Vagina (tissue), 2 donors: ENCODE measurements around the gene SENP6. TPM values are rescaled to one million over a fixed set of nuclear protein-coding genes. Genes with fewer than 3 reads are reported as not detected.

ENCODE experiments used
- DNase-seq, 2 donors: peaks; one replicate each; pipeline ENCODE4 v3.0.0-alpha.2; 2017; ENCODE audit errors: extremely low spot score in 2 of 2
- H3K27ac ChIP-seq: fragments of 200-600 bp; sonication (generic); one replicate; pipeline ENCODE4 v1.5.1; 2019
- H3K27me3 ChIP-seq: fragments of 200-600 bp; sonication (generic); one replicate; pipeline ENCODE4 v1.5.1; 2019
- H3K36me3 ChIP-seq, 2 donors: fragments of 200-600 bp; sonication (generic); one replicate each; pipeline ENCODE4 v1.5.1; 2017 to 2019
- H3K4me1 ChIP-seq: fragments of 200-600 bp; sonication (generic); one replicate; pipeline ENCODE4 v1.5.1; 2019
- H3K4me3 ChIP-seq, 2 donors: fragments of 200-600 bp; sonication (generic); 1 replicate in 1 of 2; 2 replicates in 1 of 2; pipeline ENCODE4 v1.5.1; 2016 to 2019
- H3K9me3 ChIP-seq: fragments of 200-600 bp; sonication (generic); one replicate; pipeline ENCODE4 v1.5.1; 2019
- CTCF ChIP-seq, 3 experiments: fragments of 450-650 bp in 2 of 3; fragments of 200-600 bp in 1 of 3; sonication (generic) in 1 of 3; IDR thresholded peaks; one replicate each; pipeline ENCODE4 v1.5.1; 2017 to 2019; ENCODE audit warnings: antibody characterized with exemption in 3 of 3, mild to moderate bottlenecking in 2 of 3, moderate library complexity in 2 of 3
- POLR2A ChIP-seq, 2 donors: fragments of 450-650 bp; IDR thresholded peaks; one replicate each; pipeline ENCODE4 v1.6.1; 2017; ENCODE audit warnings: antibody characterized with exemption in 2 of 2, mild to moderate bottlenecking in 2 of 2, moderate library complexity in 2 of 2
- POLR2AphosphoS5 ChIP-seq, 2 donors: sonication (generic); formaldehyde crosslinking; IDR thresholded peaks; one replicate each; pipeline ENCODE4 v1.9.0; 2017; ENCODE audit warnings: antibody characterized with exemption in 2 of 2, mild to moderate bottlenecking in 2 of 2, low read depth in 1 of 2; ENCODE audit not compliant: insufficient read depth in 1 of 2
- intact Hi-C: fragments of 100-400 bp; cut with DNase I; formaldehyde crosslinking; loops from one replicate; pipeline ENCODE4 v1.15.1; 2023
- total RNA-seq: library from RNA; depleted of rRNA; stranded (reverse); fragments of >200 nt; gene quantifications from one replicate; pipeline ENCODE4 v1.2.3, GENCODE V29; 2016

SENP6 gene
- total RNA-seq, 1 donor from 2014 or later = 78.8 TPM

GRCh38 chr6:75747152-75747992 is 145.7 kb downstream of the SENP6 start:
- Histone ChIP-seq H3K36me3 (no peaks in the 10 kb centered on the region), H3K4me3 (no peak overlapping the region), H3K27ac (no peak overlapping the region), H3K27me3 (no peaks in the 10 kb centered on the region), H3K9me3 (no peaks in the 10 kb centered on the region), H3K4me1 (peaks cover 32% of the 10 kb centered on the region)
- intact Hi-C loops = no loop called here
- no peak for TF ChIP-seq CTCF (IDR thresholded peaks at IDR 0.05)
- no peak for TF ChIP-seq POLR2A (IDR thresholded peaks at IDR 0.05)
- TF ChIP-seq POLR2AphosphoS5 (IDR thresholded peaks at IDR 0.05; ENCODE audit: insufficient read depth in 1 of 2, low read depth in 1 of 2) = no peak
- DNase-seq = no peak

- peak in 1 of 2 donors; percentile 87 for DNase-seq
- H3K36me3 ChIP-seq = no peaks in the 10 kb centered on the region
- peak overlapping the region; percentile 67 to 99 for H3K4me3 ChIP-seq
- no peaks in the 10 kb centered on the region for H3K9me3 ChIP-seq
- TF ChIP-seq POLR2A (IDR thresholded peaks at IDR 0.05) (no peak), CTCF (IDR thresholded peaks at IDR 0.05) (no peak), POLR2AphosphoS5 (IDR thresholded peaks at IDR 0.05; ENCODE audit: insufficient read depth in 1 of 2, low read depth in 1 of 2) (no peak)
- H3K27me3 ChIP-seq = no peaks in the 10 kb centered on the region
- peaks cover 35% of the 10 kb centered on the region for H3K4me1 ChIP-seq
- H3K27ac ChIP-seq = peak overlapping the region; percentile 94
- intact Hi-C loops = no loop called here
Observed at GRCh38 chr6:75748003-75748742, 146.5 kb downstream of the SENP6 start.

- Histone ChIP-seq H3K4me3 (peak within 1 kb of the TSS; percentile 67 to 99), H3K9me3 (no peaks in the 10 kb centered on the region), H3K4me1 (peaks cover 41% of the 10 kb centered on the region), H3K36me3 (no peaks in the 10 kb centered on the region), H3K27me3 (no peaks in the 10 kb centered on the region), H3K27ac (peak within 1 kb of the TSS; percentile 94)
- peak in 1 of 2 donors; percentile 67 for TF ChIP-seq POLR2A (IDR thresholded peaks at IDR 0.05)
- TF ChIP-seq CTCF (IDR thresholded peaks at IDR 0.05) = no peak
- peak in 1 of 2 donors; percentile 84 for TF ChIP-seq POLR2AphosphoS5 (IDR thresholded peaks at IDR 0.05; ENCODE audit: insufficient read depth in 1 of 2, low read depth in 1 of 2)
- DNase-seq = peak in 1 of 2 donors; percentile 88
- intact Hi-C loops = no loop called here
Observed at GRCh38 chr6:75748743-75749538, 147.3 kb downstream of the SENP6 start, which contains the start of gene MYO6. TSS of gene MYO6 (plus strand) at chr6:75749239. CDS start at chr6:75817548, 68,309 bp downstream.

GRCh38 chr6:75751443-75751842 is 149.8 kb downstream of the SENP6 start:
- no peaks in the 10 kb centered on the region for H3K9me3 ChIP-seq
- TF ChIP-seq CTCF (IDR thresholded peaks at IDR 0.05) (no peak), POLR2AphosphoS5 (IDR thresholded peaks at IDR 0.05; ENCODE audit: insufficient read depth in 1 of 2, low read depth in 1 of 2) (no peak), POLR2A (IDR thresholded peaks at IDR 0.05) (no peak)
- H3K27me3 ChIP-seq = no peaks in the 10 kb centered on the region
- H3K36me3 ChIP-seq = no peaks in the 10 kb centered on the region
- intact Hi-C loops = no loop called here
- H3K4me3 ChIP-seq = no peak overlapping the region
- H3K4me1 ChIP-seq = peaks cover 42% of the 10 kb centered on the region
- H3K27ac ChIP-seq = no peak overlapping the region
- DNase-seq = no peak
